Measurements from ENCODE around the gene STIL.

STIL gene

GRCh38 chr1:47252795-47253194 lies 61.2 kb downstream of the STIL start:
- no peak for DNase-seq (ENCODE audit: low read depth in 1 of 2, low spot score in 1 of 2)
- Histone ChIP-seq H3K27ac (replicated peaks) (no peak overlapping the region), H3K4me3 (replicated peaks; ENCODE audit: insufficient read depth, low read length) (no peak overlapping the region), H3K27me3 (ENCODE audit: insufficient read depth, poor library complexity, severe bottlenecking) (no peaks in the 10 kb centered on the region)
- TF ChIP-seq POLR2AphosphoS5 (IDR thresholded peaks at IDR 0.05; ENCODE audit: low read depth): no peak
- TF ChIP-seq REST (IDR thresholded peaks at IDR 0.05; ENCODE audit: insufficient replicate concordance, low read depth): no peak
- no peak for TF ChIP-seq GABPA (IDR thresholded peaks at IDR 0.05; ENCODE audit: low read depth)
- TF ChIP-seq, protein P1, sequence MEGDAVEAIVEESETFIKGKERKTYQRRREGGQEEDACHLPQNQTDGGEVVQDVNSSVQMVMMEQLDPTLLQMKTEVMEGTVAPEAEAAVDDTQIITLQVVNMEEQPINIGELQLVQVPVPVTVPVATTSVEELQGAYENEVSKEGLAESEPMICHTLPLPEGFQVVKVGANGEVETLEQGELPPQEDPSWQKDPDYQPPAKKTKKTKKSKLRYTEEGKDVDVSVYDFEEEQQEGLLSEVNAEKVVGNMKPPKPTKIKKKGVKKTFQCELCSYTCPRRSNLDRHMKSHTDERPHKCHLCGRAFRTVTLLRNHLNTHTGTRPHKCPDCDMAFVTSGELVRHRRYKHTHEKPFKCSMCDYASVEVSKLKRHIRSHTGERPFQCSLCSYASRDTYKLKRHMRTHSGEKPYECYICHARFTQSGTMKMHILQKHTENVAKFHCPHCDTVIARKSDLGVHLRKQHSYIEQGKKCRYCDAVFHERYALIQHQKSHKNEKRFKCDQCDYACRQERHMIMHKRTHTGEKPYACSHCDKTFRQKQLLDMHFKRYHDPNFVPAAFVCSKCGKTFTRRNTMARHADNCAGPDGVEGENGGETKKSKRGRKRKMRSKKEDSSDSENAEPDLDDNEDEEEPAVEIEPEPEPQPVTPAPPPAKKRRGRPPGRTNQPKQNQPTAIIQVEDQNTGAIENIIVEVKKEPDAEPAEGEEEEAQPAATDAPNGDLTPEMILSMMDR (IDR thresholded peaks at IDR 0.05; ENCODE audit: insufficient read depth, low read length): no peak
- TF ChIP-seq SPI1 (IDR thresholded peaks at IDR 0.05; ENCODE audit: borderline replicate concordance, low read depth): no peak

DNA sequence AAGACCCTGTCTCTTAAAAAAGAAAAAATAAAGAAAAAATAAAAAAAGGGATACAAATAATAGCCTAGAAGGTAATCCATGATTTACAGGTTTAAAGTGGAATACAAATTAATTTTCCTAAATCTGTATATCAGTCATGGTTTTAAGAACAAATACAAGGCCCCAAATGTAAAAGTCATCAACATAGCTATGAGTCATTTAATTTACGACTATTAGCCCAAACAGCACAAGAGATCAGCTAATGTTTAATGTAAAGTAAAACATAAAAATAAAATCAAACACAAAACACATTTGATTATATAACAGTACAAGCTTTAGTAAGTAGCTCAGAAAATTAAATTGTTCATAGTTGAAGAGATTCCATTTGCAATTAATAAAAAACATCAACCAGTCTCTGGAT lies 61.6 kb downstream of the STIL start:
- no peak overlapping the region for H3K4me3 ChIP-seq (replicated peaks; ENCODE audit: insufficient read depth, low read length)
- TF ChIP-seq GABPA (IDR thresholded peaks at IDR 0.05; ENCODE audit: low read depth): no peak
- TF ChIP-seq, protein P1 (IDR thresholded peaks at IDR 0.05; ENCODE audit: insufficient read depth, low read length): no peak
- no peak for TF ChIP-seq REST (IDR thresholded peaks at IDR 0.05; ENCODE audit: insufficient replicate concordance, low read depth)
- no peak for TF ChIP-seq SPI1 (IDR thresholded peaks at IDR 0.05; ENCODE audit: borderline replicate concordance, low read depth)
- no peak for TF ChIP-seq POLR2AphosphoS5 (IDR thresholded peaks at IDR 0.05; ENCODE audit: low read depth)
- no peak for DNase-seq (ENCODE audit: low read depth in 1 of 2, low spot score in 1 of 2)
- no peak overlapping the region for H3K27ac ChIP-seq (replicated peaks)
- H3K27me3 ChIP-seq (ENCODE audit: insufficient read depth, poor library complexity, severe bottlenecking): no peaks in the 10 kb centered on the region

DNA sequence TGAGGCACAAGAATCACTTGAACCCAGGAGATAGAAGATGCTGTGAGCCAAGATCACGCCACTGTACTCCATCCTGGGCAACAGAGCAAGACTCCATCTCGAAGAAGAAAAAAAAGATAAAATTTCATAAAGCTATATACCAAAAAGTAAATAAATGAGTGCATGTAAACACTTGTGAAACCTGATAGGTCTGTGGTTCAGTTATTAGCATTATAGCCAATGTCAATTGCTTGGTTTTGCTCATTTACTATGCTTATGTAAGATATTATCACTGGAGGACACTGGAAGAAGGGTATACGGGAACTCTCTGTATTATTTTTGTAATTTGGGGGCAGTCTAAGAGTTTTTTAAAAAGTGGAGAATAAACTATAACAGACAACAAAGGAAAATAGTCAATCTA lies 64.2 kb downstream of the STIL start:
- Histone ChIP-seq H3K4me3 (replicated peaks; ENCODE audit: insufficient read depth, low read length) (no peak overlapping the region), H3K27ac (replicated peaks) (no peak overlapping the region), H3K27me3 (ENCODE audit: insufficient read depth, poor library complexity, severe bottlenecking) (no peaks in the 10 kb centered on the region)
- TF ChIP-seq, protein P1 (IDR thresholded peaks at IDR 0.05; ENCODE audit: insufficient read depth, low read length): no peak
- TF ChIP-seq SPI1 (IDR thresholded peaks at IDR 0.05; ENCODE audit: borderline replicate concordance, low read depth) (no peak), POLR2AphosphoS5 (IDR thresholded peaks at IDR 0.05; ENCODE audit: low read depth) (no peak), GABPA (IDR thresholded peaks at IDR 0.05; ENCODE audit: low read depth) (no peak), REST (IDR thresholded peaks at IDR 0.05; ENCODE audit: insufficient replicate concordance, low read depth) (no peak)
- DNase-seq (ENCODE audit: low read depth in 1 of 2, low spot score in 1 of 2): no peak
